Measurements from ENCODE around the gene MBTPS2.

DNA sequence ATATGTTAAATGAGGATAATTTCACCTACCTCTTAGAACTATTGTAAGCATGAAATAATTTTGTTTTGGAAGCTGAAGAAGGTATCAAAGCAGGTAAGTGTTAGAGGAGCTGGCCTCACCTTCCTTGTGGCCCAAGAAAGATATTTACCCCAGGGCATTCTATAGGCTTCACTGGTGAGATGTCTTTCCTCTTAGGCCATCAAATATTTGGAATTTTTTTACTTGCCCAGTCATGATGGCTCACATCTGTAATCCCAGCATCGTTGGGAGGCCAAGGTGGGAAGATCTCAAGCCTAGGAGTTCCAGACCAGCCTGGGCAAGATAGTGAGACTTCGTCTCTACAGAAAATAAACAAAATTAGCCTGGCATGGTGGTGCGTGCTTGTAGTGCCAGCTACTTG is 95.0 kb downstream of the MBTPS2 start:
- TF ChIP-seq, protein P1, sequence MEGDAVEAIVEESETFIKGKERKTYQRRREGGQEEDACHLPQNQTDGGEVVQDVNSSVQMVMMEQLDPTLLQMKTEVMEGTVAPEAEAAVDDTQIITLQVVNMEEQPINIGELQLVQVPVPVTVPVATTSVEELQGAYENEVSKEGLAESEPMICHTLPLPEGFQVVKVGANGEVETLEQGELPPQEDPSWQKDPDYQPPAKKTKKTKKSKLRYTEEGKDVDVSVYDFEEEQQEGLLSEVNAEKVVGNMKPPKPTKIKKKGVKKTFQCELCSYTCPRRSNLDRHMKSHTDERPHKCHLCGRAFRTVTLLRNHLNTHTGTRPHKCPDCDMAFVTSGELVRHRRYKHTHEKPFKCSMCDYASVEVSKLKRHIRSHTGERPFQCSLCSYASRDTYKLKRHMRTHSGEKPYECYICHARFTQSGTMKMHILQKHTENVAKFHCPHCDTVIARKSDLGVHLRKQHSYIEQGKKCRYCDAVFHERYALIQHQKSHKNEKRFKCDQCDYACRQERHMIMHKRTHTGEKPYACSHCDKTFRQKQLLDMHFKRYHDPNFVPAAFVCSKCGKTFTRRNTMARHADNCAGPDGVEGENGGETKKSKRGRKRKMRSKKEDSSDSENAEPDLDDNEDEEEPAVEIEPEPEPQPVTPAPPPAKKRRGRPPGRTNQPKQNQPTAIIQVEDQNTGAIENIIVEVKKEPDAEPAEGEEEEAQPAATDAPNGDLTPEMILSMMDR (IDR thresholded peaks at IDR 0.05), result no peak
- TF ChIP-seq POLR2A (IDR thresholded peaks at IDR 0.05), result no peak

Data from lower leg skin (tissue), 3 donors.